T-cell (primary cell): ENCODE measurements around the gene SAYSD1. TPM values are rescaled to one million over a fixed set of nuclear protein-coding genes. Genes with fewer than 3 reads are reported as not detected.

Experiments used
- ATAC-seq, 4 experiments: fragments of 200-7000 bp in 3 of 4; fragments of 150-1000 bp in 1 of 4; cut with Tn5 transposase; replicated peaks in 1 of 4; 1 replicate in 3 of 4; 2 replicates in 1 of 4; pipeline ENCODE4 v1.10.0; 2021; ENCODE audit warnings: moderate library complexity in 3 of 4, mild to moderate bottlenecking in 2 of 4, moderate number of reproducible peaks in 1 of 4
- CTCF ChIA-PET, 2 donors: fragments of 300-600 bp; sonication (Branson Sonifier 250); formaldehyde crosslinking; loops; one replicate each; lab custom pipeline; 2022; ENCODE audit warnings: antibody characterized with exemption in 2 of 2; lab: Charles Lee
- POLR2A ChIA-PET, 2 donors: fragments of 300-600 bp; sonication (Branson Sonifier 250); formaldehyde crosslinking; loops; one replicate each; lab custom pipeline; 2022; ENCODE audit warnings: antibody characterized with exemption in 2 of 2; lab: Charles Lee
- DNase-seq, 35 experiments: peaks; one replicate each; pipeline versions ENCODE4 v3.0.0 to v3.0.0-alpha.2; 2013 to 2023
- H3K27ac ChIP-seq: one replicate; pipeline ENCODE4 v1.5.1; 2013; ENCODE audit warnings: low read length
- H3K27me3 ChIP-seq, 2 experiments: replicated peaks in 1 of 2; 1 replicate in 1 of 2; 2 replicates in 1 of 2; pipeline versions ENCODE4 v1.6.1 to v1.7.0; 2013; ENCODE audit warnings: low read length in 1 of 2, mixed read lengths in 1 of 2; ENCODE audit not compliant: control insufficient read depth in 2 of 2, insufficient read depth in 2 of 2; ENCODE audit errors: extremely low read depth in 1 of 2
- H3K36me3 ChIP-seq, 2 donors: 1 replicate in 1 of 2; 2 replicates in 1 of 2; pipeline versions ENCODE4 v1.6.1 to v1.7.0; 2013; ENCODE audit warnings: low read length in 1 of 2; ENCODE audit not compliant: control insufficient read depth in 2 of 2, insufficient read depth in 1 of 2; ENCODE audit errors: extremely low read depth in 1 of 2
- H3K4me1 ChIP-seq, 2 experiments: 1 replicate in 1 of 2; 2 replicates in 1 of 2; pipeline versions ENCODE4 v1.6.1 to v1.7.0; 2013; ENCODE audit warnings: low read length in 2 of 2, mixed read lengths in 1 of 2; ENCODE audit not compliant: insufficient read depth in 2 of 2, control insufficient read depth in 1 of 2; ENCODE audit errors: extremely low read depth in 1 of 2
- H3K4me3 ChIP-seq, 2 donors: 1 replicate in 1 of 2; 2 replicates in 1 of 2; pipeline versions ENCODE4 v1.5.1 to v1.7.0; 2013; ENCODE audit warnings: mild to moderate bottlenecking in 2 of 2, low read length in 1 of 2, moderate library complexity in 1 of 2; ENCODE audit not compliant: control insufficient read depth in 1 of 2; ENCODE audit errors: extremely low read depth in 1 of 2
- H3K9me3 ChIP-seq: 2 replicates; pipeline ENCODE4 v1.7.0; 2013
- H3K27ac Mint-ChIP-seq, 2 donors: one replicate each; pipeline ENCODE4 v1.8.0; 2020 to 2021; ENCODE audit warnings: mild to moderate bottlenecking in 2 of 2, mixed read lengths in 2 of 2
- H3K27me3 Mint-ChIP-seq, 2 donors: one replicate each; pipeline ENCODE4 v1.8.0; 2021 to 2022; ENCODE audit warnings: mixed read lengths in 2 of 2
- H3K36me3 Mint-ChIP-seq: one replicate; pipeline ENCODE4 v1.8.0; 2021; ENCODE audit warnings: mixed read lengths
- H3K4me1 Mint-ChIP-seq, 3 donors: one replicate each; pipeline ENCODE4 v1.8.0; 2020 to 2022; ENCODE audit warnings: mixed read lengths in 3 of 3, mild to moderate bottlenecking in 1 of 3
- H3K4me3 Mint-ChIP-seq, 3 donors: one replicate each; pipeline ENCODE4 v1.8.0; 2020 to 2022; ENCODE audit warnings: mild to moderate bottlenecking in 3 of 3, mixed read lengths in 3 of 3, moderate library complexity in 3 of 3
- H3K9me3 Mint-ChIP-seq, 3 donors: one replicate each; pipeline ENCODE4 v1.8.0; 2020 to 2022; ENCODE audit warnings: mixed read lengths in 3 of 3
- WGBS: methylation state at CpG from one replicate; pipeline ENCODE4 v1.1.5; 2013; ENCODE audit warnings: missing lambda C conversion rate; ENCODE audit not compliant: insufficient coverage; 5-methylcytosine and 5-hydroxymethylcytosine counted together
- total RNA-seq, 35 experiments: library from RNA in 6 of 35; stranded (reverse) in 6 of 35; fragments of 120-200 nt in 1 of 35; gene quantifications; one replicate each; pipeline versions ENCODE4 v1.2.1 to v1.2.4 and lab custom pipeline; 2013 to 2026

SAYSD1 gene
- total RNA-seq, 5 donors from 2014 or later (not counting 1 experiment from before 2014, with no cell fraction given) = 14.0 to 25.4 (median 19.2) TPM

- Mint-ChIP-seq H3K36me3 (peaks cover 40% of the 10 kb centered on the region), H3K4me1 (peaks cover 15 to 45% (median 23%) of the 10 kb centered on the region in 3 donors), H3K27ac (no peak overlapping the region), H3K9me3 (no peaks in the 10 kb centered on the region), H3K27me3 (no peaks in the 10 kb centered on the region), H3K4me3 (no peak overlapping the region)
- H3K9me3 ChIP-seq = no peaks in the 10 kb centered on the region
- ChIA-PET CTCF (interaction anchor here in 1 of 2 donors (1.1 kb wide), 2 partner anchors 13 to 230 kb away, joined by 3 to 4 read pairs; no protein-coding TSS in a partner anchor), POLR2A (no interaction called here)
- H3K4me3 ChIP-seq = no peak overlapping the region
- peaks cover 2 to 6% of the 10 kb centered on the region in 2 experiments for H3K4me1 ChIP-seq
- no peaks in the 10 kb centered on the region for H3K27me3 ChIP-seq
- peaks cover 3 to 16% of the 10 kb centered on the region in 2 donors for H3K36me3 ChIP-seq
- ATAC-seq (no peak), DNase-seq (no peak)
- WGBS = no CpG with 5 or more reads among the region's 1 CpG
- H3K27ac ChIP-seq = no peak overlapping the region
Observed at GRCh38 chr6:39102821-39103136, 12.2 kb downstream of the SAYSD1 start.

- DNase-seq (peak in 6 of 35 experiments; percentile 3 to 35 (median 10)), ATAC-seq (peak in 1 of 4 experiments; percentile 31)
- peaks cover 39% of the 10 kb centered on the region for H3K36me3 Mint-ChIP-seq
- H3K9me3 Mint-ChIP-seq = no peaks in the 10 kb centered on the region
- H3K27me3 ChIP-seq = no peaks in the 10 kb centered on the region
- peaks cover 14 to 39% (median 22%) of the 10 kb centered on the region in 3 donors for H3K4me1 Mint-ChIP-seq
- H3K4me3 Mint-ChIP-seq = no peak overlapping the region
- WGBS = 82% methylated on average over 5 of the region's 12 CpGs
- peaks cover 2 to 6% of the 10 kb centered on the region in 2 experiments for H3K4me1 ChIP-seq
- H3K36me3 ChIP-seq = peaks cover 0 to 16% of the 10 kb centered on the region in 2 donors
- H3K9me3 ChIP-seq = no peaks in the 10 kb centered on the region
- no peak overlapping the region for H3K4me3 ChIP-seq
- POLR2A ChIA-PET = no interaction called here
- H3K27ac ChIP-seq = no peak overlapping the region
- CTCF ChIA-PET = interaction anchor here in 1 of 2 donors (1.1 kb wide), 2 partner anchors 13 to 230 kb away, joined by 3 to 4 read pairs; no protein-coding TSS in a partner anchor
- H3K27me3 Mint-ChIP-seq = no peaks in the 10 kb centered on the region
- H3K27ac Mint-ChIP-seq = no peak overlapping the region
Observed at GRCh38 chr6:39102071-39102820, 12.7 kb downstream of the SAYSD1 start.

- DNase-seq = peak in 10 of 35 experiments; percentile 8 to 52 (median 12)
- Mint-ChIP-seq H3K27ac (no peak overlapping the region), H3K4me1 (peaks cover 11 to 25% (median 14%) of the 10 kb centered on the region in 3 donors), H3K4me3 (no peak overlapping the region), H3K36me3 (peaks cover 32% of the 10 kb centered on the region), H3K27me3 (no peaks in the 10 kb centered on the region), H3K9me3 (no peaks in the 10 kb centered on the region)
- Histone ChIP-seq H3K27me3 (no peaks in the 10 kb centered on the region), H3K27ac (no peak overlapping the region), H3K9me3 (no peaks in the 10 kb centered on the region), H3K4me3 (no peak overlapping the region), H3K36me3 (peaks cover 0 to 14% of the 10 kb centered on the region in 2 donors), H3K4me1 (peaks cover 2 to 6% of the 10 kb centered on the region in 2 experiments)
- CTCF ChIA-PET = no interaction called here
- ATAC-seq = peak; percentile 63 to 99 (median 75)
- POLR2A ChIA-PET = no interaction called here
- 11% methylated on average over 2 of the region's 3 CpGs for WGBS
Observed at GRCh38 chr6:39100358-39100757, 14.6 kb downstream of the SAYSD1 start.

- Mint-ChIP-seq H3K36me3 (peaks cover 5% of the 10 kb centered on the region), H3K27ac (no peak overlapping the region)
- ATAC-seq = no peak
Observed at GRCh38 chr6:39095578-39095977, 19.4 kb downstream of the SAYSD1 start.

GRCh38 chr6:39093149-39093708 lies 21.8 kb downstream of the SAYSD1 start:
- no peaks in the 10 kb centered on the region for H3K4me1 ChIP-seq
- Mint-ChIP-seq H3K27ac (no peak overlapping the region), H3K4me1 (no peaks in the 10 kb centered on the region), H3K4me3 (no peak overlapping the region), H3K36me3 (peaks cover 5% of the 10 kb centered on the region), H3K9me3 (no peaks in the 10 kb centered on the region), H3K27me3 (peaks cover 21 to 22% of the 10 kb centered on the region in 2 donors)
- no peak overlapping the region for H3K27ac ChIP-seq
- no peak overlapping the region for H3K4me3 ChIP-seq
- ChIA-PET POLR2A (no interaction called here), CTCF (no interaction called here)
- peaks cover 0 to 17% of the 10 kb centered on the region in 2 experiments for H3K27me3 ChIP-seq
- no CpG with 5 or more reads among the region's 4 CpGs for WGBS
- DNase-seq (no peak), ATAC-seq (no peak)
- no peaks in the 10 kb centered on the region for H3K9me3 ChIP-seq
- H3K36me3 ChIP-seq = no peaks in the 10 kb centered on the region

More at GRCh38 chr6:39095578-39095977, 19.4 kb downstream of the SAYSD1 start:
- no peak overlapping the region for H3K4me3 ChIP-seq
- Mint-ChIP-seq H3K4me3 (no peak overlapping the region), H3K27me3 (peaks cover 6 to 8% of the 10 kb centered on the region in 2 donors), H3K9me3 (no peaks in the 10 kb centered on the region), H3K4me1 (peaks cover 6 to 13% (median 8%) of the 10 kb centered on the region in 3 donors)
- peaks cover 0 to 4% of the 10 kb centered on the region in 2 experiments for H3K4me1 ChIP-seq
- CTCF ChIA-PET = no interaction called here
- DNase-seq = no peak
- no peaks in the 10 kb centered on the region for H3K36me3 ChIP-seq
- POLR2A ChIA-PET = no interaction called here
- no peaks in the 10 kb centered on the region for H3K9me3 ChIP-seq
- no peaks in the 10 kb centered on the region for H3K27me3 ChIP-seq
- H3K27ac ChIP-seq = no peak overlapping the region

- no peak for ATAC-seq
- Mint-ChIP-seq H3K36me3 (peaks cover 5% of the 10 kb centered on the region), H3K9me3 (no peaks in the 10 kb centered on the region), H3K4me1 (no peaks in the 10 kb centered on the region), H3K4me3 (no peak overlapping the region), H3K27ac (no peak overlapping the region), H3K27me3 (peaks cover 22 to 33% of the 10 kb centered on the region in 2 donors)
- ChIA-PET POLR2A (no interaction called here), CTCF (no interaction called here)
- H3K36me3 ChIP-seq = no peaks in the 10 kb centered on the region
- no peaks in the 10 kb centered on the region for H3K4me1 ChIP-seq
- no CpG with 5 or more reads among the region's 1 CpG for WGBS
- DNase-seq = no peak
- H3K27me3 ChIP-seq = peaks cover 0 to 21% of the 10 kb centered on the region in 2 experiments
- no peak overlapping the region for H3K27ac ChIP-seq
- H3K9me3 ChIP-seq = no peaks in the 10 kb centered on the region
- no peak overlapping the region for H3K4me3 ChIP-seq
Observed at GRCh38 chr6:39092124-39092523, 22.9 kb downstream of the SAYSD1 start.
